Measurements from ENCODE around the gene LRFN2.

Gene LRFN2

GRCh38 chr6:40411881-40412280 is 175.3 kb downstream of the LRFN2 start:
- H3K79me2 ChIP-seq (ENCODE audit: control insufficient read depth, low read length), result no peaks in the 10 kb centered on the region
- no peaks in the 10 kb centered on the region for H3K27me3 ChIP-seq (ENCODE audit: control insufficient read depth, low read length)
- H3F3A ChIP-seq (ENCODE audit: control insufficient read depth, insufficient read depth), result no peaks in the 10 kb centered on the region
- no peaks in the 10 kb centered on the region for H3K4me1 ChIP-seq (ENCODE audit: control insufficient read depth, low read length)
- H3K9me2 ChIP-seq (replicated peaks; ENCODE audit: control insufficient read depth, low read length), result no peaks in the 10 kb centered on the region
- H3K27ac ChIP-seq (ENCODE audit: low read depth, low read length), result no peak overlapping the region
- H3K36me3 ChIP-seq (ENCODE audit: control insufficient read depth, low read length), result no peaks in the 10 kb centered on the region
- H3K4me3 ChIP-seq (ENCODE audit: low read length), result no peak overlapping the region
- no peaks in the 10 kb centered on the region for H4K20me1 ChIP-seq (ENCODE audit: control insufficient read depth, insufficient read depth, low read depth, low read length)
- TF ChIP-seq EZH2phosphoT487 (IDR thresholded peaks at IDR 0.05; ENCODE audit: borderline replicate concordance, low read length) (no peak), CTCF (IDR thresholded peaks at IDR 0.05; ENCODE audit: low read depth, low read length, poor library complexity, severe bottlenecking) (no peak)
- no peaks in the 10 kb centered on the region for H3K9me3 ChIP-seq (ENCODE audit: control insufficient read depth, insufficient read depth, low read length)
- H3K4me2 ChIP-seq (ENCODE audit: low read length), result no peak overlapping the region

GRCh38 chr6:40410821-40411220 is 176.3 kb downstream of the LRFN2 start:
- Histone ChIP-seq H3K9me3 (ENCODE audit: control insufficient read depth, insufficient read depth, low read length) (no peaks in the 10 kb centered on the region), H4K20me1 (ENCODE audit: control insufficient read depth, insufficient read depth, low read depth, low read length) (no peaks in the 10 kb centered on the region), H3K4me3 (ENCODE audit: low read length) (no peak overlapping the region), H3K27me3 (ENCODE audit: control insufficient read depth, low read length) (no peaks in the 10 kb centered on the region), H3K27ac (ENCODE audit: low read depth, low read length) (no peak overlapping the region), H3K79me2 (ENCODE audit: control insufficient read depth, low read length) (no peaks in the 10 kb centered on the region), H3K4me1 (ENCODE audit: control insufficient read depth, low read length) (no peaks in the 10 kb centered on the region), H3F3A (ENCODE audit: control insufficient read depth, insufficient read depth) (no peaks in the 10 kb centered on the region), H3K9me2 (replicated peaks; ENCODE audit: control insufficient read depth, low read length) (no peaks in the 10 kb centered on the region), H3K36me3 (ENCODE audit: control insufficient read depth, low read length) (no peaks in the 10 kb centered on the region), H3K4me2 (ENCODE audit: low read length) (no peak overlapping the region)
- TF ChIP-seq CTCF (IDR thresholded peaks at IDR 0.05; ENCODE audit: low read depth, low read length, poor library complexity, severe bottlenecking), result no peak
- TF ChIP-seq EZH2phosphoT487 (IDR thresholded peaks at IDR 0.05; ENCODE audit: borderline replicate concordance, low read length), result no peak

DNA sequence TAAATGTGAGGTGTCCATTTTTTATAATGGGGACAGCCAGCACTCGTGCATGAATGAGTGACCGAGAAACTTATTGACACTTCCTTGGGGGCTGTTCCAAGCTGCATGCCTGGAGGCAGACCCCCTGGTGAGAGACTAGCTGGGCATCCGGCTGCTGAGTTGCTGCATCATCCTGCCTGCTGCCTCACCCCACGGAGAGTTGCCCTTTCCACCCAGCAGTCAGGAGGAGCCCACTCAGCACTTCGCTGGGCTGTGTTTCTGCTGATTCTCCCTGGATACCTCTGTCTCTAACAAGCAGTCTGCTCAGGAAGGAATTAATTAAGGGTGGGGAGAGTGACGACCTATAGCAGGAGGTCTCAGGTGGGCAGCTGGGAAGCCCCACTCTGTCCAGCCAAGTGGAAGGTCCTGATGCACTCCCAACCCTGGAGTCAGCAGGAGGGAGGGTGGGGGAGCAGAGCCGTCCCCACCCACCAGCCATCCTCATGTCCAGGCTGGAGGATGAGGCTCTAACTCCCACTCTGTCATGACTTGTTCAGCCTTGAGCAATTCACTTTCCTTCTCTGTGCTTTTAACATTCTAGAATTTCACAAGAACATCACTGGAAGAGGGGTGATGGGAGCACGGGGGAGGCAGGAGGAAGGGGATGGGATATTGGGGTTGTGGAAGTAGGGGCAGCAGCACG is 177.3 kb downstream of the LRFN2 start:
- Histone ChIP-seq H3K79me2 (ENCODE audit: control insufficient read depth, low read length) (no peaks in the 10 kb centered on the region), H3K4me2 (ENCODE audit: low read length) (no peak overlapping the region), H3K36me3 (ENCODE audit: control insufficient read depth, low read length) (no peaks in the 10 kb centered on the region), H3F3A (ENCODE audit: control insufficient read depth, insufficient read depth) (no peaks in the 10 kb centered on the region), H3K27me3 (ENCODE audit: control insufficient read depth, low read length) (no peaks in the 10 kb centered on the region), H3K9me3 (ENCODE audit: control insufficient read depth, insufficient read depth, low read length) (no peaks in the 10 kb centered on the region), H3K4me1 (ENCODE audit: control insufficient read depth, low read length) (no peaks in the 10 kb centered on the region), H3K27ac (ENCODE audit: low read depth, low read length) (no peak overlapping the region), H4K20me1 (ENCODE audit: control insufficient read depth, insufficient read depth, low read depth, low read length) (no peaks in the 10 kb centered on the region), H3K9me2 (replicated peaks; ENCODE audit: control insufficient read depth, low read length) (no peaks in the 10 kb centered on the region), H3K4me3 (ENCODE audit: low read length) (no peak overlapping the region)
- TF ChIP-seq CTCF (IDR thresholded peaks at IDR 0.05; ENCODE audit: low read depth, low read length, poor library complexity, severe bottlenecking) (no peak), EZH2phosphoT487 (IDR thresholded peaks at IDR 0.05; ENCODE audit: borderline replicate concordance, low read length) (no peak)
